Caco-2 (cell line): Measurements from ENCODE around the gene PTPRG. TPM values are rescaled to one million over a fixed set of nuclear protein-coding genes. Genes with fewer than 3 reads are reported as not detected.

Experiments used
- BruUV-seq: library from RNA; stranded (reverse); fragments of 400-500 nt; replicated peaks from 2 replicates; lab custom pipeline; 2021; lab: Mats Ljungman, UMichigan
- CTCF ChIA-PET: fragments of 300-600 bp; sonication (Branson Sonifier 250); formaldehyde crosslinking; loops from one replicate; lab custom pipeline; 2022; ENCODE audit warnings: antibody characterized with exemption; lab: Charles Lee
- POLR2A ChIA-PET: fragments of 300-600 bp; sonication (Branson Sonifier 250); formaldehyde crosslinking; loops from one replicate; lab custom pipeline; 2022; ENCODE audit warnings: antibody characterized with exemption; lab: Charles Lee
- DNase-seq, 2 experiments: peaks; one replicate each; pipeline versions ENCODE4 v3.0.0 to v3.0.0-alpha.2; 2020 to 2022
- H3K27me3 ChIP-seq: replicated peaks from 2 replicates; pipeline ENCODE4 v1.6.0; 2011; ENCODE audit warnings: low read length; ENCODE audit not compliant: control insufficient read depth, insufficient read depth
- H3K36me3 ChIP-seq: 2 replicates; pipeline ENCODE4 v1.5.1; 2011; ENCODE audit warnings: low read length; ENCODE audit not compliant: control insufficient read depth, insufficient read depth
- H3K4me1 ChIP-seq: fragments of 250-450 bp; sonication (Bioruptor Pico); 2 replicates; pipeline ENCODE4 v1.5.1; 2020; ENCODE audit warnings: mild to moderate bottlenecking
- H3K4me3 ChIP-seq: 2 replicates; pipeline ENCODE4 v1.5.1; 2011; ENCODE audit warnings: low read depth, mild to moderate bottlenecking, control low read depth, low read length
- H3K9me3 ChIP-seq: fragments of 250-450 bp; sonication (Bioruptor Pico); 2 replicates; pipeline ENCODE4 v1.5.1; 2020; ENCODE audit warnings: mild to moderate bottlenecking, moderate library complexity
- H3K27ac Mint-ChIP-seq: one replicate; pipeline ENCODE4 v1.8.0; 2022; ENCODE audit warnings: mixed read lengths; ENCODE audit not compliant: unreplicated experiment
- H3K27me3 Mint-ChIP-seq: one replicate; pipeline ENCODE4 v1.8.0; 2022; ENCODE audit warnings: mixed read lengths; ENCODE audit not compliant: insufficient read depth, unreplicated experiment
- H3K36me3 Mint-ChIP-seq: one replicate; pipeline ENCODE4 v1.8.0; 2022; ENCODE audit warnings: mild to moderate bottlenecking, mixed read lengths; ENCODE audit not compliant: insufficient read depth, unreplicated experiment
- H3K4me1 Mint-ChIP-seq: one replicate; pipeline ENCODE4 v1.8.0; 2022; ENCODE audit warnings: low read depth, mixed read lengths; ENCODE audit not compliant: unreplicated experiment
- H3K4me3 Mint-ChIP-seq: one replicate; pipeline ENCODE4 v1.8.0; 2022; ENCODE audit warnings: mild to moderate bottlenecking, moderate library complexity, mixed read lengths; ENCODE audit not compliant: unreplicated experiment
- H3K9me3 Mint-ChIP-seq: one replicate; pipeline ENCODE4 v1.8.0; 2022; ENCODE audit warnings: mixed read lengths; ENCODE audit not compliant: unreplicated experiment
- CTCF ChIP-seq, 2 experiments: fragments of 200-600 bp in 1 of 2; IDR thresholded peaks; 1 replicate in 1 of 2; 2 replicates in 1 of 2; pipeline versions ENCODE4 v1.5.1 to v1.8.0; 2011 to 2022; ENCODE audit warnings: antibody characterized with exemption in 1 of 2, control low read depth in 1 of 2, inconsistent platforms in 1 of 2, low read depth in 1 of 2, low read length in 1 of 2, mild to moderate bottlenecking in 1 of 2, moderate library complexity in 1 of 2; ENCODE audit not compliant: insufficient read depth in 1 of 2, severe bottlenecking in 1 of 2, unreplicated experiment in 1 of 2
- intact Hi-C: fragments of 100-400 bp; cut with micrococcal nuclease; formaldehyde crosslinking; loops from one replicate; pipeline ENCODE4 v1.10.0; 2022; ENCODE audit not compliant: unreplicated experiment
- total RNA-seq: library from RNA; stranded (reverse); gene quantifications from 2 replicates; pipeline ENCODE4 v1.2.3, GENCODE V29; 2022

PTPRG gene
- total RNA-seq, 1 experiment from 2014 or later: 46.4 TPM

- no peak overlapping the region for H3K4me3 Mint-ChIP-seq
- H3K27ac Mint-ChIP-seq: no peak overlapping the region
- ChIA-PET CTCF (no interaction called here), POLR2A (no interaction called here)
- no peak for TF ChIP-seq CTCF (IDR thresholded peaks at IDR 0.05; ENCODE audit: insufficient read depth in 1 of 2, low read depth in 1 of 2, low read length in 1 of 2, severe bottlenecking in 1 of 2, unreplicated experiment in 1 of 2)
- H3K9me3 Mint-ChIP-seq: no peaks in the 10 kb centered on the region
- DNase-seq: no peak
- no peaks in the 10 kb centered on the region for H3K4me1 Mint-ChIP-seq
- H3K4me3 ChIP-seq: no peak overlapping the region
- H3K9me3 ChIP-seq: no peaks in the 10 kb centered on the region
- BruUV-seq: no TSS peak
- no peaks in the 10 kb centered on the region for H3K27me3 ChIP-seq
- intact Hi-C loops: no loop called here
- no peaks in the 10 kb centered on the region for H3K36me3 ChIP-seq
- H3K36me3 Mint-ChIP-seq: peaks cover 6% of the 10 kb centered on the region
- no peaks in the 10 kb centered on the region for H3K27me3 Mint-ChIP-seq
- no peaks in the 10 kb centered on the region for H3K4me1 ChIP-seq
Observed at GRCh38 chr3:62011666-62012065, 450.3 kb downstream of the PTPRG start.

- ChIA-PET CTCF (no interaction called here), POLR2A (no interaction called here)
- intact Hi-C loops: no loop called here
- H3K36me3 ChIP-seq: no peaks in the 10 kb centered on the region
- Mint-ChIP-seq H3K27ac (no peak overlapping the region), H3K9me3 (no peaks in the 10 kb centered on the region), H3K4me1 (no peaks in the 10 kb centered on the region), H3K27me3 (no peaks in the 10 kb centered on the region), H3K4me3 (no peak overlapping the region), H3K36me3 (peaks cover 6% of the 10 kb centered on the region)
- TF ChIP-seq CTCF (IDR thresholded peaks at IDR 0.05; ENCODE audit: insufficient read depth in 1 of 2, low read depth in 1 of 2, low read length in 1 of 2, severe bottlenecking in 1 of 2, unreplicated experiment in 1 of 2): no peak
- no peaks in the 10 kb centered on the region for H3K9me3 ChIP-seq
- no peak overlapping the region for H3K4me3 ChIP-seq
- H3K27me3 ChIP-seq: no peaks in the 10 kb centered on the region
- no TSS peak for BruUV-seq
- no peaks in the 10 kb centered on the region for H3K4me1 ChIP-seq
- DNase-seq: no peak
Observed at GRCh38 chr3:62013951-62014350, 452.6 kb downstream of the PTPRG start.

GRCh38 chr3:62015111-62015510 is 453.7 kb downstream of the PTPRG start:
- Mint-ChIP-seq H3K4me3 (no peak overlapping the region), H3K27me3 (no peaks in the 10 kb centered on the region), H3K9me3 (no peaks in the 10 kb centered on the region), H3K36me3 (peaks cover 5% of the 10 kb centered on the region), H3K27ac (no peak overlapping the region), H3K4me1 (no peaks in the 10 kb centered on the region)
- H3K9me3 ChIP-seq: no peaks in the 10 kb centered on the region
- TF ChIP-seq CTCF (IDR thresholded peaks at IDR 0.05; ENCODE audit: insufficient read depth in 1 of 2, low read depth in 1 of 2, low read length in 1 of 2, severe bottlenecking in 1 of 2, unreplicated experiment in 1 of 2): no peak
- no peak for DNase-seq
- no peak overlapping the region for H3K4me3 ChIP-seq
- POLR2A ChIA-PET: no interaction called here
- no peaks in the 10 kb centered on the region for H3K4me1 ChIP-seq
- no peaks in the 10 kb centered on the region for H3K27me3 ChIP-seq
- no peaks in the 10 kb centered on the region for H3K36me3 ChIP-seq
- no TSS peak for BruUV-seq
- CTCF ChIA-PET: no interaction called here
- intact Hi-C loops: no loop called here
